Progenitor cell of endocrine pancreas (in vitro differentiated cells): ENCODE results near the gene BAHCC1. TPM values are rescaled to one million over a fixed set of nuclear protein-coding genes. Genes with fewer than 3 reads are reported as not detected.
A peak's percentile ranks its signal among the peaks of the same experiment; 100 is the strongest.

Experiments
- DNase-seq: peaks from one replicate; pipeline ENCODE4 v3.0.0; 2021; ENCODE audit warnings: low spot score; ENCODE audit not compliant: unreplicated experiment
- H3K27ac Mint-ChIP-seq: 2 replicates; pipeline ENCODE4 v1.8.0; 2021; ENCODE audit warnings: mild to moderate bottlenecking, moderate library complexity, mixed read lengths
- H3K27me3 Mint-ChIP-seq: 2 replicates; pipeline ENCODE4 v1.8.0; 2021; ENCODE audit warnings: mixed read lengths
- H3K36me3 Mint-ChIP-seq: 2 replicates; pipeline ENCODE4 v1.8.0; 2022; ENCODE audit warnings: mixed read lengths; ENCODE audit not compliant: insufficient read depth
- H3K4me1 Mint-ChIP-seq: 2 replicates; pipeline ENCODE4 v1.8.0; 2021; ENCODE audit warnings: low read depth, mixed read lengths
- H3K4me3 Mint-ChIP-seq: 2 replicates; pipeline ENCODE4 v1.8.0; 2021; ENCODE audit warnings: low read depth, mild to moderate bottlenecking, moderate library complexity, mixed read lengths
- H3K9me3 Mint-ChIP-seq: 2 replicates; pipeline ENCODE4 v1.8.0; 2021; ENCODE audit warnings: low read depth, mixed read lengths
- total RNA-seq: library from RNA; stranded (reverse); gene quantifications from 2 replicates; pipeline ENCODE4 v1.2.1, GENCODE V29; 2021
- TF ChIP-seq, protein P1 (sequence below): fragments of 200-600 bp; sonication (generic); IDR thresholded peaks from one replicate; pipeline ENCODE4 v1.5.0; 2021; ENCODE audit warnings: antibody characterized with exemption, mild to moderate bottlenecking; ENCODE audit not compliant: unreplicated experiment

Gene BAHCC1
- total RNA-seq, 1 donor from 2014 or later, result 40.5 TPM

- peaks cover 47% of the 10 kb centered on the region for H3K27me3 Mint-ChIP-seq
- H3K9me3 Mint-ChIP-seq, result peaks cover 4% of the 10 kb centered on the region
- no peak overlapping the region for H3K27ac Mint-ChIP-seq
- H3K4me1 Mint-ChIP-seq, result peaks cover 14% of the 10 kb centered on the region
- H3K4me3 Mint-ChIP-seq, result no peak overlapping the region
- H3K36me3 Mint-ChIP-seq, result no peaks in the 10 kb centered on the region
- TF ChIP-seq, protein P1, sequence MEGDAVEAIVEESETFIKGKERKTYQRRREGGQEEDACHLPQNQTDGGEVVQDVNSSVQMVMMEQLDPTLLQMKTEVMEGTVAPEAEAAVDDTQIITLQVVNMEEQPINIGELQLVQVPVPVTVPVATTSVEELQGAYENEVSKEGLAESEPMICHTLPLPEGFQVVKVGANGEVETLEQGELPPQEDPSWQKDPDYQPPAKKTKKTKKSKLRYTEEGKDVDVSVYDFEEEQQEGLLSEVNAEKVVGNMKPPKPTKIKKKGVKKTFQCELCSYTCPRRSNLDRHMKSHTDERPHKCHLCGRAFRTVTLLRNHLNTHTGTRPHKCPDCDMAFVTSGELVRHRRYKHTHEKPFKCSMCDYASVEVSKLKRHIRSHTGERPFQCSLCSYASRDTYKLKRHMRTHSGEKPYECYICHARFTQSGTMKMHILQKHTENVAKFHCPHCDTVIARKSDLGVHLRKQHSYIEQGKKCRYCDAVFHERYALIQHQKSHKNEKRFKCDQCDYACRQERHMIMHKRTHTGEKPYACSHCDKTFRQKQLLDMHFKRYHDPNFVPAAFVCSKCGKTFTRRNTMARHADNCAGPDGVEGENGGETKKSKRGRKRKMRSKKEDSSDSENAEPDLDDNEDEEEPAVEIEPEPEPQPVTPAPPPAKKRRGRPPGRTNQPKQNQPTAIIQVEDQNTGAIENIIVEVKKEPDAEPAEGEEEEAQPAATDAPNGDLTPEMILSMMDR, result no peak
- DNase-seq, result no peak
Measured at GRCh38 chr17:81365148-81365600, 30.1 kb upstream of the BAHCC1 start.

DNA sequence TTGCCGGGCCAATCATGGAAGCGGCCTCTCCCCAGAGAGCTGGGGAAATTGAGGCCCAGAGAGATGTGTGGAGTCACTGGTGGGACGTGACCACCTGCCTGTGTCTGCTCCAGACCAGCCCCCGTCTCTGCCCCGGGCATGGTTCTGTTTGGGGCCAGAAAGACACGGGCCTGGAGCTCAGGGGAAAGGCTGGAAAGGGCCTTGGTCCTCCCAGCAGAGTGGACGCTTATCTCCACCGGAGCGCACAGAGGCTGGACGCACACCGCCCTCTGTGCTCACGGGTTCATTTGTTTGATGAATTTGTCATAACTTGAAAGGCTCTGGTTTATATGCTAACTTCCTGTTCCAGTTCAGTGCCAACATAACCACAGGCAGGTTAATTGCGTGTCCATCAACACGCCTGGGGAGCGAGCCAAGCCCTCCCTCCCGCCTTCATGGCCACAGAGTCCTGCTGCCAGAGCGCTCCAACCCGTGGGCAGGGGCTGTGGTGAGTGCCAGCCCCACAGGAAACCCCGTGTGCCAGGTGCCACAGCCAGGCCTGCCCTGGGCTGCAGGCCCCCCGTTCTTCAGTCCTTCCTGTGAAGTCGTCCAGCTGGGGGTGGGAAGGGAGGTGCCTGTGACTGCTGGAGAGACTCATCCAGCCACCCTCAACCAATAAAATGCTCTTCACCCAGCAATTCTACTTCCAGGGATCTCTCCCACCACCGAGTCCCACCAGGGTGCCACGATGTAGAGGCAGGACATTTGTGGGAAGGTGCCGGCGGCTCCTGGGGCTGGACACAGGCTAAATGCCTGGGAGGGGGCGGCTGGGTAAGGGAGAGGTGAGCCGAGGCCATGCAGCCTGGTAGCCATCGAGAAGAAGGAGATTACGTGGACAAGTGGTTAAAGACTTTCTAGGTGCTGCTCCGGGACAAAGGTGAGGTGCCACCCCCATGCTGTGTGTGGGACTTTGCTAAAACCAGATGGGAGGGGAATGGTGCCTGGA is 29.4 kb upstream of the BAHCC1 start:
- H3K27ac Mint-ChIP-seq, result peak overlapping the region; percentile 56
- DNase-seq, result no peak
- no peaks in the 10 kb centered on the region for H3K36me3 Mint-ChIP-seq
- H3K9me3 Mint-ChIP-seq, result peaks cover 4% of the 10 kb centered on the region
- no peak overlapping the region for H3K4me3 Mint-ChIP-seq
- peaks cover 42% of the 10 kb centered on the region for H3K27me3 Mint-ChIP-seq
- TF ChIP-seq, protein P1, result no peak
- peaks cover 8% of the 10 kb centered on the region for H3K4me1 Mint-ChIP-seq

DNA sequence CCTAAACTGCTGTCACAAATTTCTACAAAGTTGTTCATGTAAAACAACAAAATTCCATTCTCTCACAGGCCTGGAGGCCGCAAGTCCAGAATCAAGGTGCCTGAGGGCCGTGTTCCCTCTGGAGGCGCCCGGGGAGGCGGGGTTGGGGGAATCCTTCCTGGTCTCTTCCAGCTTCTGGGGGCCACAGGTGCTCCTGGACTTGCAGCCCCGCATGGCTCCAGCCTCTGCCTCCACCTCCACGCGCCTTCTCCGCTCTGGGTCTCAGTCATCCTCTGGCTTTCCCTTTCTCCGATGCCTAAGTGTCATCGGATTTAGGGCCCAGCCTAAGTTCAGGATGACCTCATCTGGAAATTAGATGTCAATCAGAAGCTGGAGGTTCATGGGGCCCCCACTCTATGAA is 28.6 kb upstream of the BAHCC1 start:
- Mint-ChIP-seq H3K36me3 (no peaks in the 10 kb centered on the region), H3K27ac (no peak overlapping the region), H3K27me3 (peaks cover 44% of the 10 kb centered on the region), H3K4me3 (no peak overlapping the region), H3K9me3 (peaks cover 4% of the 10 kb centered on the region), H3K4me1 (peaks cover 8% of the 10 kb centered on the region)
- TF ChIP-seq, protein P1, result no peak
- DNase-seq, result no peak

GRCh38 chr17:81367171-81367570 is 28.1 kb upstream of the BAHCC1 start:
- Mint-ChIP-seq H3K4me3 (no peak overlapping the region), H3K4me1 (peaks cover 7% of the 10 kb centered on the region), H3K36me3 (no peaks in the 10 kb centered on the region), H3K27me3 (peaks cover 41% of the 10 kb centered on the region), H3K9me3 (peaks cover under 1% of the 10 kb centered on the region), H3K27ac (no peak overlapping the region)
- TF ChIP-seq, protein P1, result no peak
- no peak for DNase-seq

GRCh38 chr17:81368161-81369022 is 26.9 kb upstream of the BAHCC1 start:
- peaks cover 9% of the 10 kb centered on the region for H3K4me1 Mint-ChIP-seq
- TF ChIP-seq, protein P1, result no peak
- no peak overlapping the region for H3K4me3 Mint-ChIP-seq
- DNase-seq, result no peak
- H3K9me3 Mint-ChIP-seq, result no peaks in the 10 kb centered on the region
- H3K27me3 Mint-ChIP-seq, result peaks cover 36% of the 10 kb centered on the region
- no peak overlapping the region for H3K27ac Mint-ChIP-seq
- H3K36me3 Mint-ChIP-seq, result no peaks in the 10 kb centered on the region
